GM18873 (cell line): ENCODE data around the gene GYPC.
"Not testable (repeated sequence)": the region's sequence is repeated elsewhere in the genome, so short reads cannot be mapped to it uniquely, and the experiment has no call there.

ENCODE experiments used
- ATAC-seq: cut with Tn5 transposase; IDR thresholded peaks from one replicate; pipeline ENCODE4 v1.9.1; 2021; ENCODE audit warnings: mild to moderate bottlenecking, moderate library complexity, moderate number of reproducible peaks; ENCODE audit not compliant: unreplicated experiment, low FRiP score

Gene GYPC

GRCh38 chr2:126648345-126648786 lies 7.6 kb upstream of the GYPC start:
- ATAC-seq: not testable (repeated sequence)

GRCh38 chr2:126649101-126649500 lies 6.9 kb upstream of the GYPC start:
- no peak for ATAC-seq

- no peak for ATAC-seq
Measured at GRCh38 chr2:126650994-126651393, 5.0 kb upstream of the GYPC start.

GRCh38 chr2:126652323-126652891 lies 3.6 kb upstream of the GYPC start:
- no peak for ATAC-seq

GRCh38 chr2:126653109-126653508 lies 2.8 kb upstream of the GYPC start:
- no peak for ATAC-seq

- no peak for ATAC-seq
Measured at GRCh38 chr2:126653761-126654160, 2.2 kb upstream of the GYPC start.

GRCh38 chr2:126655051-126655450 lies 907 bp upstream of the GYPC start:
- no peak for ATAC-seq

GRCh38 chr2:126656431-126657147 lies 631 bp downstream of the GYPC start:
- peak; percentile 9 for ATAC-seq

- no peak for ATAC-seq
Measured at GRCh38 chr2:126657148-126657635, 1.2 kb downstream of the GYPC start.

GRCh38 chr2:126657636-126658318 lies 1.8 kb downstream of the GYPC start:
- peak; percentile 49 for ATAC-seq

GRCh38 chr2:126658319-126658904 lies 2.5 kb downstream of the GYPC start:
- peak; percentile 2 for ATAC-seq

- ATAC-seq: peak; percentile 43
Measured at GRCh38 chr2:126658905-126659561, 3.1 kb downstream of the GYPC start.

GRCh38 chr2:126659562-126660467 lies 3.9 kb downstream of the GYPC start:
- no peak for ATAC-seq

GRCh38 chr2:126660971-126661370 lies 5.0 kb downstream of the GYPC start:
- ATAC-seq: no peak

GRCh38 chr2:126661702-126662500 lies 5.9 kb downstream of the GYPC start:
- no peak for ATAC-seq

- no peak for ATAC-seq
Measured at GRCh38 chr2:126662621-126663020, 6.7 kb downstream of the GYPC start.

- no peak for ATAC-seq
Measured at GRCh38 chr2:126663184-126663963, 7.4 kb downstream of the GYPC start.

GRCh38 chr2:126664234-126664633 lies 8.3 kb downstream of the GYPC start:
- ATAC-seq: peak; percentile 77
